Measurements from ENCODE around the gene LHCGR. TPM values are rescaled to one million over a fixed set of nuclear protein-coding genes. Genes with fewer than 3 reads are reported as not detected.

The LHCGR gene
- total RNA-seq, 4 donors from 2014 or later: 0.19 TPM; not detected in 3

DNA sequence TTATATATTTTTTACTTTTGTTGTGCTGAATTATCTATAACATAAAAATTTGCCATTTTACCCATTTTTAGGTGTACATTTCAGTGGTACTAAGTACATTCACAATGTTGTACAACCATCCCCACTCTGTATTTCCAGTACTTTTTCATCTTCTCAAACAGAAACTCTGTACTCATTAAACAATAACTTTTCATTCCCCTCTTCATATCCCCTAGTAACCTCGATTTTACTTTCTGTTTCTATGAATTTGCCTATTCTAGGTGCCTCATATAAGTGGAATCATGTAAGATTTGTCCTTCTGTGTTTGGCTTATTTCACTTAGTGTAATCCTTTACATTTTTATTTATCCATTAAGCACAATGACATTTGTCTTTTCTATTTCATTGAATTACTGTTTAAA, 86.5 kb downstream of the LHCGR start:
- WGBS, 2 donors: 72 to 76% methylated on average over 1 of the region's 1 CpG
- no peak for DNase-seq (ENCODE audit: low spot score in 2 of 2)
- TF ChIP-seq, protein P1, sequence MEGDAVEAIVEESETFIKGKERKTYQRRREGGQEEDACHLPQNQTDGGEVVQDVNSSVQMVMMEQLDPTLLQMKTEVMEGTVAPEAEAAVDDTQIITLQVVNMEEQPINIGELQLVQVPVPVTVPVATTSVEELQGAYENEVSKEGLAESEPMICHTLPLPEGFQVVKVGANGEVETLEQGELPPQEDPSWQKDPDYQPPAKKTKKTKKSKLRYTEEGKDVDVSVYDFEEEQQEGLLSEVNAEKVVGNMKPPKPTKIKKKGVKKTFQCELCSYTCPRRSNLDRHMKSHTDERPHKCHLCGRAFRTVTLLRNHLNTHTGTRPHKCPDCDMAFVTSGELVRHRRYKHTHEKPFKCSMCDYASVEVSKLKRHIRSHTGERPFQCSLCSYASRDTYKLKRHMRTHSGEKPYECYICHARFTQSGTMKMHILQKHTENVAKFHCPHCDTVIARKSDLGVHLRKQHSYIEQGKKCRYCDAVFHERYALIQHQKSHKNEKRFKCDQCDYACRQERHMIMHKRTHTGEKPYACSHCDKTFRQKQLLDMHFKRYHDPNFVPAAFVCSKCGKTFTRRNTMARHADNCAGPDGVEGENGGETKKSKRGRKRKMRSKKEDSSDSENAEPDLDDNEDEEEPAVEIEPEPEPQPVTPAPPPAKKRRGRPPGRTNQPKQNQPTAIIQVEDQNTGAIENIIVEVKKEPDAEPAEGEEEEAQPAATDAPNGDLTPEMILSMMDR (IDR thresholded peaks at IDR 0.05): no peak
- no peak for TF ChIP-seq POLR2A (IDR thresholded peaks at IDR 0.05)

DNA sequence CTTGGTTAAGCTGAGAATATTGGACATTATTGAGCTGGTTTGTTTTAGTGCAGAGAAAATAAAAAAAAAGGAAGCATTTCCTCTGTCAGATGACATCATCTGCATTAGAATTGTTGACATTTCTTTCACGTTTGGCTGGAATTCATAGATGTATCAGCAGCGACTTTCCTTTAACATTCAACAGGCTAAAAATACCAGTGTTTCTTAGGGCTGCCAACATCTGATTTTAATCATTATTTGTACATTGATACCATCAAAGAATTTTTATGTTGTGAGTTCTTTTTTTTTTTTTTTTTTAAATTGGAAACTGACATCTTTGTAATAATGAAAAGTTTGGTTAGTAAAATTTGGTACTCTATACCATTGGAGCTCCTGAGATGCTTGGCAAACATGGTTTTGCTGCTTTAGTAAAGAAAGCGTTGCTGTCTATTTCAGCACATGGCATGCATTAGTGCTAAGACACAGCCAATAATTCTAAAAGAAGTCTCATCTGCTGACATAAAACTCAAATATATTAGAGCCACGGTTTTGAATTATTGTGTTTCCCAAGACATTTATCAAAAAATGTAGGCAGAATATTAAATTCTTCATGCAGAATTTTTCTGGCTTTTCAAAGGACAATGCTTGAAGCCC, 104.2 kb downstream of the LHCGR start:
- TF ChIP-seq, protein P1 (IDR thresholded peaks at IDR 0.05): no peak
- no peak for TF ChIP-seq POLR2A (IDR thresholded peaks at IDR 0.05)
- intact Hi-C loops (cut with DNase I; ENCODE audit: low total_unique reads): no loop called here
- no peak overlapping the region for H3K4me3 ChIP-seq (ENCODE audit: low read depth, poor library complexity, severe bottlenecking)
- 24 to 27% methylated on average over 4 of the region's 4 CpGs for WGBS, 2 donors
- no peak for DNase-seq (ENCODE audit: low spot score in 2 of 2)

More for the DNA sequence above, 86.5 kb downstream of the LHCGR start:
- intact Hi-C loops (cut with DNase I; ENCODE audit: low total_unique reads): no loop called here
- no peak overlapping the region for H3K4me3 ChIP-seq (ENCODE audit: low read depth, poor library complexity, severe bottlenecking)

DNA sequence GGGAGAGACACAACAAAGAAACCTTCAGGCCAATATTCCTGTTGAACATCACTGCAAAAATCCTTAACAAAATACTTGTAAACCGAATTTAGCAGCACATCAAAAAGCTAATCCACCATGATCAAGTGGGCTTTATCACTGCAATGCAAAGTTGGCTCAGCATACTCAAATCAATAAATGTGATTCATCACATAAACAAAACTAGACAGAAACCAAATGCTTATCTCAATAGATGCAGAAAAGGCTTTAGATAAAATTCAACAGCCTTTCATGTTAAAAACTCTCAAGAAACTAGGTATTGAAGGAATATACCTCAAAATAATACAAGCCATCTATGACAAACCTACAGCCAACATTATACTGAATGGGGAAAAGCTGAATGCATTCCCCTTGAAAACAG, 117.3 kb downstream of the LHCGR start:
- intact Hi-C loops (cut with DNase I; ENCODE audit: low total_unique reads): no loop called here
- TF ChIP-seq, protein P1 (IDR thresholded peaks at IDR 0.05): no peak
- no peak for TF ChIP-seq POLR2A (IDR thresholded peaks at IDR 0.05)
- no peak overlapping the region for H3K4me3 ChIP-seq (ENCODE audit: low read depth, poor library complexity, severe bottlenecking)
- 59 to 77% methylated on average over 1 of the region's 1 CpG for WGBS, 2 donors
- DNase-seq (ENCODE audit: low spot score in 2 of 2): no peak

Other genes with a start within 250 kb of the LHCGR start
- 1 to 10 TPM; 4.1 to 9.7 (median 8.1) TPM for gene STON1, start 225.6 kb downstream of the LHCGR start, total RNA-seq
- gene GTF2A1L, start 137.9 kb downstream of the LHCGR start, total RNA-seq: under 1 TPM in 1 of 4 donors, not detected in 3; 0.96 TPM

Measured in lower leg skin (tissue), 4 donors.